ENCODE measurements around the gene KPNA3. TPM values are rescaled to one million over a fixed set of nuclear protein-coding genes. Genes with fewer than 3 reads are reported as not detected.
"Not testable (repeated sequence)": the region's sequence is repeated elsewhere in the genome, so short reads cannot be mapped to it uniquely, and the experiment has no call there.

The KPNA3 gene
- total RNA-seq, 1 experiment from 2014 or later = 14.4 TPM

DNA sequence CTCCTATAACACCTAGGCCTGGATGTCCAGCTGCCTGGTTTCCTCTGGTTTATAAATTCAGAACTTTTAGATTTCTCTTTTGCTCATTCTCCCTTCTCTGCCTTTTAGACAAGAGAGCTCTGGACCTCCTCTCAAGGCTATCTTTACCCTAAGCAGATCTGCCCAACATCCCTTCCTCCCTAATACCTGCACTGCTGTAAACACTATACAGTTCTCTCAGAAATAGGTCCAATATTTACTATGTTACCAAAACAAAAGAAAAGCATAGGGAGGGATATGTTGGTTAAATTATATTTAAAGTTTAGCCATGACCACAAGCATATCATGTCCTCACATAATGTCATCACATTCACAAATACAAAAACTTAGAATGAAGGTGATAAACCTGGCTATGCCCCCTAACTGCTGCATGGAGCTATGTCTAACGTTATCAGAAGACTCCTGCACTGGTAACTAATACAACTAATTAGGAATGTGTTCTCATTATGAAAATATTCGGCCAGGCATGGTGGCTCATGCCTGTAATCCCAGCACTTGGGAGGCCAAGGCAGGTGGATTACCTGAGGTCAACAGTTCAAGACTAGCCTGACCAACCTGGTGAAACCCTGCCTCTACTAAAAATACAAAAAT is 18.0 kb downstream of the KPNA3 start:
- Histone ChIP-seq H3K4me2 (ENCODE audit: low read length) (no peak overlapping the region), H3K9ac (ENCODE audit: low read length) (no peak overlapping the region), H3K36me3 (ENCODE audit: low read depth, low read length) (no peaks in the 10 kb centered on the region), H3K27me3 (ENCODE audit: low read length) (no peaks in the 10 kb centered on the region), H3K4me1 (ENCODE audit: insufficient read depth, low read length) (peaks cover 10% of the 10 kb centered on the region), H3F3A (ENCODE audit: low read length, unreplicated experiment) (no peaks in the 10 kb centered on the region), H2AFZ (ENCODE audit: low read length) (no peak overlapping the region), H3K79me2 (ENCODE audit: low read length) (peaks cover 80% of the 10 kb centered on the region), H3K9me2 (replicated peaks; ENCODE audit: low read length) (no peaks in the 10 kb centered on the region), H3K4me3 (ENCODE audit: low read length) (no peak overlapping the region), H3K27ac (ENCODE audit: low read length) (no peak overlapping the region), H3K9me3 (ENCODE audit: low read length) (no peaks in the 10 kb centered on the region), H4K20me1 (ENCODE audit: low read length) (no peaks in the 10 kb centered on the region)
- ChIA-PET CTCF (no interaction called here), POLR2A (ENCODE audit: unreplicated experiment) (interaction anchor here (0.5 kb wide), 1 partner anchor 292 kb away, joined by 8 read pairs; no protein-coding TSS in a partner anchor)
- ATAC-seq (no peak), DNase-seq (no peak)
- TF ChIP-seq, protein P1, sequence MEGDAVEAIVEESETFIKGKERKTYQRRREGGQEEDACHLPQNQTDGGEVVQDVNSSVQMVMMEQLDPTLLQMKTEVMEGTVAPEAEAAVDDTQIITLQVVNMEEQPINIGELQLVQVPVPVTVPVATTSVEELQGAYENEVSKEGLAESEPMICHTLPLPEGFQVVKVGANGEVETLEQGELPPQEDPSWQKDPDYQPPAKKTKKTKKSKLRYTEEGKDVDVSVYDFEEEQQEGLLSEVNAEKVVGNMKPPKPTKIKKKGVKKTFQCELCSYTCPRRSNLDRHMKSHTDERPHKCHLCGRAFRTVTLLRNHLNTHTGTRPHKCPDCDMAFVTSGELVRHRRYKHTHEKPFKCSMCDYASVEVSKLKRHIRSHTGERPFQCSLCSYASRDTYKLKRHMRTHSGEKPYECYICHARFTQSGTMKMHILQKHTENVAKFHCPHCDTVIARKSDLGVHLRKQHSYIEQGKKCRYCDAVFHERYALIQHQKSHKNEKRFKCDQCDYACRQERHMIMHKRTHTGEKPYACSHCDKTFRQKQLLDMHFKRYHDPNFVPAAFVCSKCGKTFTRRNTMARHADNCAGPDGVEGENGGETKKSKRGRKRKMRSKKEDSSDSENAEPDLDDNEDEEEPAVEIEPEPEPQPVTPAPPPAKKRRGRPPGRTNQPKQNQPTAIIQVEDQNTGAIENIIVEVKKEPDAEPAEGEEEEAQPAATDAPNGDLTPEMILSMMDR (conservative IDR thresholded peaks at IDR 0.05; ENCODE audit: low read depth, low read length) = no peak
- TF ChIP-seq EZH2phosphoT487 (IDR thresholded peaks at IDR 0.05; ENCODE audit: borderline replicate concordance, low read length) (no peak), EZH2 (IDR thresholded peaks at IDR 0.05; ENCODE audit: low read length, unreplicated experiment) (no peak)
- BruUV-seq (replicated peaks) = no TSS peak
- intact Hi-C loops (cut with micrococcal nuclease) = no loop called here

DNA sequence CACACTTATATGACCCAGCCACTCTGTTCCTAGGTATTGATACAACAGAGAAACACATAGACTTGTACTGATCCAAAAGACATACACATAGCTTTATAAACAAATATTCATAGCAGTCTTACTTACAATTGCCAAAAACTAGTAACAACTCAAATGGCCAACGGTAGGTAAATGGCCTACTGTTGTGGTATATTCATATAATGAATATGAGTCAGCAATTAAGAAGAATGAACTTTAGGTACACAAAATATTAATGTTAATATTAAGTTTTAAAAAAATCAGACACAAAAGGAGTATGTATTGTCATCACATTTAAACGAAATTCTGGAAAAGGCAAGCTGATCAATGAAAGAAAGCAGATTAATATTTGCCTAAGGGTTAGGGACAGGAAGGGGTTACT is 19.7 kb downstream of the KPNA3 start:
- POLR2A ChIA-PET (ENCODE audit: unreplicated experiment) = no interaction called here
- H2AFZ ChIP-seq (ENCODE audit: low read length) = no peak overlapping the region
- H3K9ac ChIP-seq (ENCODE audit: low read length) = no peak overlapping the region
- no peaks in the 10 kb centered on the region for H3K36me3 ChIP-seq (ENCODE audit: low read depth, low read length)
- DNase-seq (no peak), ATAC-seq (no peak)
- no peaks in the 10 kb centered on the region for H4K20me1 ChIP-seq (ENCODE audit: low read length)
- no peak overlapping the region for H3K4me2 ChIP-seq (ENCODE audit: low read length)
- no peaks in the 10 kb centered on the region for H3K9me3 ChIP-seq (ENCODE audit: low read length)
- intact Hi-C loops (cut with micrococcal nuclease) = no loop called here
- no peaks in the 10 kb centered on the region for H3K9me2 ChIP-seq (replicated peaks; ENCODE audit: low read length)
- TF ChIP-seq, protein P1 (conservative IDR thresholded peaks at IDR 0.05; ENCODE audit: low read depth, low read length) = no peak
- TF ChIP-seq EZH2 (IDR thresholded peaks at IDR 0.05; ENCODE audit: low read length, unreplicated experiment) (no peak), EZH2phosphoT487 (IDR thresholded peaks at IDR 0.05; ENCODE audit: borderline replicate concordance, low read length) (no peak)
- BruUV-seq (replicated peaks) = no TSS peak
- CTCF ChIA-PET = no interaction called here
- H3F3A ChIP-seq (ENCODE audit: low read length, unreplicated experiment) = no peaks in the 10 kb centered on the region
- H3K27ac ChIP-seq (ENCODE audit: low read length) = no peak overlapping the region
- no peaks in the 10 kb centered on the region for H3K27me3 ChIP-seq (ENCODE audit: low read length)
- no peak overlapping the region for H3K4me3 ChIP-seq (ENCODE audit: low read length)
- H3K79me2 ChIP-seq (ENCODE audit: low read length) = peaks cover 78% of the 10 kb centered on the region
- peaks cover 10% of the 10 kb centered on the region for H3K4me1 ChIP-seq (ENCODE audit: insufficient read depth, low read length)

DNA sequence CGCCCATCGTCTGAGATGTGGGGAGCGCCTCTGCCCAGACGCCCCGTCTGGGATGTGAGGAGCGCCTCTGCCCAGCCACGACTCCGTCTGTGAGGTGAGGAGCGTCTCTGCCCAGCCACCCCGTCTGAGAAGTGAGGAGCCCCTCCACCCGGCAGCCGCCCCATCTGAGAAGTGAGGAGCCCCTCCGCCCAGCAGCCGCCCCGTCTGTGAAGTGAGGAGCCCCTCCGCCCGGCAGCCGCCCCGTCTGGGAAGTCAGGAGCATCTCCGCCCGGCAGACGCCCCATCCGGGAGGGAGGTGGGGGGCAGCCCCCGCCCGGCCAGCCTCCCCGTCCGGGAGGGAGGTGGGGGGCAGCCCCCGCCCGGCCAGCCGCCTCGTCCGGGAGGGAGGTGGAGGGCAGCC is 30.7 kb downstream of the KPNA3 start:
- intact Hi-C loops (cut with micrococcal nuclease); H3K27me3 ChIP-seq (ENCODE audit: low read length); DNase-seq; H3K9me2 ChIP-seq (replicated peaks; ENCODE audit: low read length); POLR2A ChIA-PET (ENCODE audit: unreplicated experiment); CTCF ChIA-PET; H2AFZ ChIP-seq (ENCODE audit: low read length); H3K27ac ChIP-seq (ENCODE audit: low read length); H3F3A ChIP-seq (ENCODE audit: low read length, unreplicated experiment); H3K4me1 ChIP-seq (ENCODE audit: insufficient read depth, low read length); H3K9me3 ChIP-seq (ENCODE audit: low read length); BruUV-seq (replicated peaks); H3K4me2 ChIP-seq (ENCODE audit: low read length); H3K4me3 ChIP-seq (ENCODE audit: low read length); ATAC-seq; H3K36me3 ChIP-seq (ENCODE audit: low read depth, low read length); H4K20me1 ChIP-seq (ENCODE audit: low read length); H3K9ac ChIP-seq (ENCODE audit: low read length): not testable (repeated sequence)
- H3K79me2 ChIP-seq (ENCODE audit: low read length) = peaks cover 27% of the 10 kb centered on the region
